Endothelial cell of umbilical vein (primary cell): ENCODE measurements around the gene HACD3. TPM values are rescaled to one million over a fixed set of nuclear protein-coding genes. Genes with fewer than 3 reads are reported as not detected.
"Not testable (repeated sequence)": the region's sequence is repeated elsewhere in the genome, so short reads cannot be mapped to it uniquely, and the experiment has no call there.

Source experiments
- BruUV-seq: library from RNA; stranded (reverse); fragments of 400-500 nt; replicated peaks from 2 replicates; lab custom pipeline; 2021; lab: Mats Ljungman, UMichigan
- CTCF ChIA-PET: fragments of 300-600, 350-600 bp; sonication (Branson Sonifier 250); formaldehyde crosslinking; loops from one replicate; lab custom pipeline; 2021; ENCODE audit warnings: antibody characterized with exemption, inconsistent platforms; lab: Charles Lee
- POLR2A ChIA-PET: fragments of 300-600, 350-600 bp; sonication (Branson Sonifier 250); formaldehyde crosslinking; loops from one replicate; lab custom pipeline; 2021; ENCODE audit warnings: antibody characterized with exemption, inconsistent platforms; lab: Charles Lee
- DNase-seq: peaks from one replicate; pipeline ENCODE4 v3.0.0-alpha.2; 2011; ENCODE audit warnings: low read depth, low spot score
- FAIRE-seq: peaks from 2 replicates; lab custom pipeline; 2011; peaks lifted over from hg19 to GRCh38; lab: Jason Lieb, UNC
- H2AFZ ChIP-seq: 2 replicates; pipeline ENCODE4 v1.6.0; 2012; ENCODE audit warnings: low read depth, low read length, control low read depth, inconsistent platforms
- H3K27ac ChIP-seq: 2 replicates; pipeline ENCODE4 v1.5.1; 2011; ENCODE audit warnings: low read depth, mild to moderate bottlenecking, control low read depth, low read length, moderate library complexity; ENCODE audit not compliant: insufficient read depth
- H3K27me3 ChIP-seq, 2 experiments: 2 replicates each; pipeline versions ENCODE4 v1.6.0 to v1.6.1; 2011; ENCODE audit warnings: low read length in 2 of 2, mixed read lengths in 1 of 2; ENCODE audit not compliant: control insufficient read depth in 2 of 2, insufficient read depth in 2 of 2
- H3K36me3 ChIP-seq, 2 experiments: 2 replicates in 1 of 2; 3 replicates in 1 of 2; pipeline ENCODE4 v1.5.1; 2011; ENCODE audit warnings: low read length in 2 of 2, mild to moderate bottlenecking in 1 of 2, moderate library complexity in 1 of 2; ENCODE audit not compliant: control insufficient read depth in 2 of 2, insufficient read depth in 2 of 2; ENCODE audit errors: extremely low read depth in 1 of 2
- H3K4me1 ChIP-seq: 3 replicates; pipeline ENCODE4 v1.5.1; 2011; ENCODE audit warnings: mild to moderate bottlenecking, low read length; ENCODE audit not compliant: control insufficient read depth, insufficient read depth; ENCODE audit errors: extremely low read depth
- H3K4me2 ChIP-seq: 2 replicates; pipeline ENCODE4 v1.6.1; 2011; ENCODE audit warnings: low read length, control low read depth, mixed read lengths; ENCODE audit not compliant: insufficient read depth
- H3K4me3 ChIP-seq, 3 experiments: fragments of 200-600 bp in 1 of 3; sonication (generic), shearing (Covaris generic) in 1 of 3; replicated peaks in 1 of 3; 2 replicates each; pipeline ENCODE4 v1.5.1; 2011 to 2016; ENCODE audit warnings: control low read depth in 3 of 3, low read length in 3 of 3, mild to moderate bottlenecking in 2 of 3, inconsistent platforms in 1 of 3, low read depth in 1 of 3, moderate library complexity in 1 of 3; ENCODE audit not compliant: insufficient read depth in 1 of 3
- H3K79me2 ChIP-seq: 2 replicates; pipeline ENCODE4 v1.6.0; 2012; ENCODE audit warnings: low read length, inconsistent platforms; ENCODE audit not compliant: control insufficient read depth, insufficient read depth
- H3K9ac ChIP-seq: replicated peaks from 2 replicates; pipeline ENCODE3; 2011; ENCODE audit warnings: low read length, control low read depth; ENCODE audit not compliant: insufficient read depth; ENCODE audit errors: extremely low read depth
- H3K9me1 ChIP-seq: replicated peaks from 3 replicates; pipeline ENCODE4 v1.6.0; 2011; ENCODE audit warnings: mild to moderate bottlenecking, low read length; ENCODE audit not compliant: control insufficient read depth, insufficient read depth; ENCODE audit errors: extremely low read depth
- H3K9me3 ChIP-seq: replicated peaks from 2 replicates; pipeline ENCODE4 v1.5.1; 2012; ENCODE audit warnings: low read length, inconsistent platforms; ENCODE audit not compliant: control insufficient read depth, insufficient read depth
- H4K20me1 ChIP-seq: replicated peaks from 2 replicates; pipeline ENCODE3; 2011; ENCODE audit warnings: mild to moderate bottlenecking, low read length; ENCODE audit not compliant: control insufficient read depth, insufficient read depth; ENCODE audit errors: extremely low read depth
- GATA2 ChIP-seq: IDR thresholded peaks from 2 replicates; pipeline ENCODE4 v1.7.0; 2011; ENCODE audit warnings: low read depth, mild to moderate bottlenecking, moderate library complexity, mixed read lengths, low read length; ENCODE audit not compliant: insufficient read length, insufficient read depth
- POLR2A ChIP-seq: IDR thresholded peaks from 2 replicates; pipeline ENCODE4 v1.6.1; 2012; ENCODE audit warnings: low read depth, mild to moderate bottlenecking, control low read depth, low read length
- POLR2AphosphoS5 ChIP-seq: IDR thresholded peaks from 2 replicates; pipeline ENCODE4 v1.6.1; 2012; ENCODE audit warnings: low read depth, mild to moderate bottlenecking, control low read depth, low read length, moderate library complexity; ENCODE audit not compliant: insufficient read depth
- dilution Hi-C: fragments of 300-500 bp; cut with MboI; formaldehyde crosslinking; loops from one replicate; pipeline ENCODE4 v1.15.0; 2019; ENCODE audit warnings: low sequenced_read_pairs; ENCODE audit not compliant: extremely low pct_ligation_motif_present
- intact Hi-C: fragments of 100-400 bp; cut with micrococcal nuclease; formaldehyde crosslinking; loops from one replicate; pipeline ENCODE4 v1.10.0; 2022
- polyA plus RNA-seq, 4 experiments: library from polyadenylated mRNA; depleted of rRNA in 3 of 4; stranded (reverse) in 3 of 4; unstranded in 1 of 4; fragments of >200 nt; gene quantifications; 2 replicates each; pipeline versions ENCODE4 v1.2.1 to v1.2.3, GENCODE V29; 2011 to 2012; ENCODE audit warnings: missing spikeins in 1 of 4
- total RNA-seq: library from RNA; stranded (reverse); gene quantifications from 2 replicates; pipeline ENCODE4 v1.2.3, GENCODE V29; 2021

The HACD3 gene
- total and polyA plus RNA-seq, 2 donors (not counting 3 experiments of a cell fraction or from before 2014, with no cell fraction given): 47.4 to 61.1 TPM

DNA sequence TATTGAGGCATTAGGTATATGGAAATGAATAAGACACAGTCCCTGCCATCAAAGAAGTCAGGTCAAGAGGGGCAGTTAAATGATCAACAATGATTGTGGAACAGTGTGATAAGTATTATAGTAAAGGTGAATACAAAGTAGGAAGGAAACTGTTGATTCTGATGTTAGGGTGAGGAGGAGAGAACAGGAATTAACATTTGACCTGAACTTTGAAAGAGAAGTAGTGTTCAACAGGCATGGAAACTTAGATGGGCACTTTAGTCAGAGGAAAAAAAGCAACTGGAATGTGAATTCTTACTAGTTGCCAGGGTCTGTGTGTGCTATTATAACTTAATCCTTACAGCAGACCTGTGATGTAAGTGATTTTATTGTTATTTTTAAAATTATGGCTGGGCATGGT, 17.6 kb downstream of the HACD3 start:
- no peak overlapping the region for H2AFZ ChIP-seq
- no peaks in the 10 kb centered on the region for H4K20me1 ChIP-seq
- FAIRE-seq: no peak
- no peak overlapping the region for H3K4me2 ChIP-seq
- intact Hi-C loops (no loop called here), dilution Hi-C loops (no loop called here)
- ChIA-PET POLR2A (no interaction called here), CTCF (no interaction called here)
- no peak overlapping the region for H3K27ac ChIP-seq
- peaks cover 65% of the 10 kb centered on the region for H3K79me2 ChIP-seq
- H3K9me3 ChIP-seq: no peaks in the 10 kb centered on the region
- no peak for DNase-seq
- H3K4me1 ChIP-seq: peaks cover 2% of the 10 kb centered on the region
- H3K4me3 ChIP-seq: no peak overlapping the region
- H3K9ac ChIP-seq: no peak overlapping the region
- H3K36me3 ChIP-seq: no peaks in the 10 kb centered on the region
- no peaks in the 10 kb centered on the region for H3K9me1 ChIP-seq
- no peaks in the 10 kb centered on the region for H3K27me3 ChIP-seq
- BruUV-seq: no TSS peak
- TF ChIP-seq GATA2: no peak
- TF ChIP-seq POLR2A: no peak
- TF ChIP-seq POLR2AphosphoS5: no peak

DNA sequence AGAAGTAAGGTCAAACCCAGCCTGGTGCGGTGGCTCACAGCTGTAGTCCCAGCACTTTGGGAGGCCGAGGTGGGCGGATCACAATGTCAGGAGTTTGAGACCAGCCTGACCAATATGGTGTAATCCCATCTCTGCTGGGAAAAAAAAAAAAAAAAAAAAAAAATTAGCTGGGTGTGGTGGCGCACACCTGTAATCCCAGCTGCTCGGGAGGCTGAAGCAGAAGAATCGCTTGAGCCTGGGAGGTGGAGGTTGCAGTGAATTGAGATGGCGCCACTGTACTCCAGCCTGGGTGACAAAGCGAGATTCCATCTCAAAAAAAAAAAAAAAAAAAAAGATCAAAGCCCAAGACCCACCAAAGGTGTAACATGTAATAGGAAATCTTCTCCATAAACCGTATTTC, 19.0 kb downstream of the HACD3 start:
- H3K4me3 ChIP-seq, H3K9me3 ChIP-seq, H3K4me2 ChIP-seq, H3K27ac ChIP-seq, DNase-seq, H3K9me1 ChIP-seq, H3K36me3 ChIP-seq, H2AFZ ChIP-seq, H3K4me1 ChIP-seq, POLR2A ChIA-PET, H3K9ac ChIP-seq, intact Hi-C loops, BruUV-seq, H4K20me1 ChIP-seq, H3K27me3 ChIP-seq, dilution Hi-C loops: not testable (repeated sequence)
- FAIRE-seq: peak; percentile 4
- CTCF ChIA-PET: interaction anchor here (0.7 to 2.4 kb wide), 4 partner anchors 9 to 21 kb away, joined by 3 to 9 read pairs (median 3); no protein-coding TSS in a partner anchor
- peaks cover 59% of the 10 kb centered on the region for H3K79me2 ChIP-seq
